K562 (cell line): Measurements from ENCODE around the gene POC5. TPM values are rescaled to one million over a fixed set of nuclear protein-coding genes. Genes with fewer than 3 reads are reported as not detected.

ENCODE experiments used
- CBX1 ChIP-seq: sonication (generic); IDR thresholded peaks from 2 replicates; pipeline ENCODE4 v1.6.1; 2016; ENCODE audit warnings: antibody characterized with exemption, low read depth, mild to moderate bottlenecking
- CREB1 ChIP-seq, 2 experiments: sonication (generic) in 1 of 2; formaldehyde crosslinking in 1 of 2; IDR thresholded peaks; 2 replicates each; pipeline versions ENCODE4 v1.6.1 to v1.8.0; 2012 to 2022; ENCODE audit warnings: inconsistent platforms in 1 of 2, mild to moderate bottlenecking in 1 of 2, missing genetic modification reagents in 1 of 2, moderate library complexity in 1 of 2
- DPF2 ChIP-seq: fragments of 450-650 bp; IDR thresholded peaks from 2 replicates; pipeline ENCODE4 v1.6.1; 2016
- E2F4 ChIP-seq: sonication (generic); formaldehyde crosslinking; IDR thresholded peaks from 2 replicates; pipeline ENCODE4 v1.8.0; 2022; ENCODE audit warnings: mild to moderate bottlenecking, low read depth, missing genetic modification reagents
- E2F6 ChIP-seq, 2 experiments: IDR thresholded peaks; 2 replicates each; pipeline ENCODE4 v1.6.1; 2011; ENCODE audit warnings: borderline replicate concordance in 1 of 2, control low read depth in 1 of 2, low read depth in 1 of 2, low read length in 1 of 2, mild to moderate bottlenecking in 1 of 2, mixed read lengths in 1 of 2, moderate library complexity in 1 of 2; ENCODE audit not compliant: insufficient read depth in 1 of 2, insufficient read length in 1 of 2, poor library complexity in 1 of 2, severe bottlenecking in 1 of 2; ENCODE audit errors: extremely low read depth in 1 of 2
- FOS ChIP-seq: IDR thresholded peaks from 3 replicates; pipeline ENCODE4 v1.6.1; 2011; ENCODE audit not compliant: insufficient read length; ENCODE audit errors: extremely low read depth
- GTF2B ChIP-seq: IDR thresholded peaks from 2 replicates; pipeline ENCODE4 v1.6.1; 2011; ENCODE audit not compliant: insufficient read length; ENCODE audit errors: extremely low read depth
- MXD1 ChIP-seq: fragments of 250-450 bp; sonication (Bioruptor Pico); IDR thresholded peaks from 2 replicates; pipeline ENCODE4 v1.8.0; 2021; ENCODE audit warnings: borderline replicate concordance, mild to moderate bottlenecking, moderate library complexity; ENCODE audit not compliant: poor library complexity, severe bottlenecking
- PHF21A ChIP-seq: fragments of 450-650 bp; IDR thresholded peaks from 2 replicates; pipeline ENCODE4 v1.6.1; 2017; ENCODE audit warnings: low read depth, borderline replicate concordance
- STAT5A ChIP-seq: IDR thresholded peaks from 2 replicates; pipeline ENCODE4 v1.6.1; 2012; ENCODE audit warnings: low read length, inconsistent platforms, borderline replicate concordance
- U2AF2 ChIP-seq: fragments of 200-400 bp; formaldehyde crosslinking; optimal IDR thresholded peaks from 2 replicates; pipeline ENCODE3; 2017; ENCODE audit warnings: low read depth, mild to moderate bottlenecking, low read length
- UBTF ChIP-seq, 2 experiments: IDR thresholded peaks; 2 replicates each; pipeline ENCODE4 v1.6.1; 2012; ENCODE audit warnings: improper control_type of control experiment in 2 of 2, low read depth in 2 of 2, low read length in 2 of 2, borderline replicate concordance in 1 of 2
- VEZF1 ChIP-seq: fragments of 200-800 bp; sonication (Bioruptor generic); IDR thresholded peaks from 2 replicates; pipeline ENCODE4 v1.6.1; 2017; ENCODE audit warnings: missing genetic modification characterization, missing compliant biosample characterization
- ZBTB8A ChIP-seq: fragments of 450-650 bp; IDR thresholded peaks from 2 replicates; pipeline ENCODE4 v1.6.1; 2018; ENCODE audit warnings: mild to moderate bottlenecking, moderate library complexity; ENCODE audit not compliant: partially characterized antibody
- ZNF140 ChIP-seq: fragments of 250-450 bp; sonication (Bioruptor Pico); IDR thresholded peaks from 2 replicates; pipeline ENCODE4 v1.8.0; 2021; ENCODE audit warnings: moderate library complexity, mild to moderate bottlenecking, inconsistent platforms
- ZNF217 ChIP-seq: sonication (generic); formaldehyde crosslinking; IDR thresholded peaks from 2 replicates; pipeline ENCODE4 v1.8.0; 2022; ENCODE audit warnings: mild to moderate bottlenecking, missing genetic modification reagents
- ZNF324 ChIP-seq: fragments of 250-450 bp; sonication (Bioruptor Pico); IDR thresholded peaks from 2 replicates; pipeline ENCODE4 v1.4.0; 2020; ENCODE audit warnings: mild to moderate bottlenecking
- ZNF354B ChIP-seq: fragments of 250-450 bp; sonication (Bioruptor Pico); IDR thresholded peaks from 2 replicates; pipeline ENCODE4 v1.4.0; 2020
- ZNF512 ChIP-seq: IDR thresholded peaks from 2 replicates; pipeline ENCODE4 v1.6.1; 2016; ENCODE audit warnings: missing genetic modification characterization, missing compliant biosample characterization
- polyA plus RNA-seq, 8 experiments: library from polyadenylated mRNA; depleted of rRNA in 4 of 8; stranded (reverse) in 5 of 8; unstranded in 3 of 8; fragments of >200 nt; fragmentation: Nextera tagmentation in 2 of 8; fragmentation: Illumina TruSeq in 1 of 8; extraction: Ambion mirVana in 2 of 8; extraction: Trizol in 1 of 8; gene quantifications; 2 replicates each; pipeline versions ENCODE4 v1.2.1 to v1.2.3, GENCODE V29; 2011 to 2014; ENCODE audit warnings: inconsistent platforms in 1 of 8, missing spikeins in 1 of 8
- total RNA-seq, 7 experiments: library from RNA; depleted of rRNA in 6 of 7; stranded (reverse); fragments of >200 nt in 6 of 7; fragmentation: Illumina TruSeq in 2 of 7; extraction: Trizol in 2 of 7; gene quantifications; 2 replicates each; pipeline versions ENCODE4 v1.2.1 to v1.2.3, GENCODE V29; 2011 to 2021; ENCODE audit warnings: low replicate concordance in 1 of 7

Gene POC5
- total and polyA plus RNA-seq, 9 of the 15 experiments (the other 6 are each of a cell fraction or from before 2014, with no cell fraction given), result 14.5 to 38.2 (median 27.0) TPM

- TF ChIP-seq MXD1 (CRISPR knock-in tag), result no peak
- no peak for TF ChIP-seq PHF21A
- no peak for TF ChIP-seq E2F6 (IDR thresholded peaks at IDR 0.05; ENCODE audit: borderline replicate concordance in 1 of 2, extremely low read depth in 1 of 2, insufficient read depth in 1 of 2, insufficient read length in 1 of 2, low read depth in 1 of 2, low read length in 1 of 2, poor library complexity in 1 of 2, severe bottlenecking in 1 of 2)
- no peak for TF ChIP-seq VEZF1 (CRISPR knock-in tag)
- TF ChIP-seq ZNF140 (CRISPR knock-in tag), result no peak
- no peak for TF ChIP-seq ZNF217
- TF ChIP-seq E2F4 (CRISPR knock-in tag), result no peak
- no peak for TF ChIP-seq FOS
- TF ChIP-seq DPF2, result peak; percentile 77
- no peak for TF ChIP-seq ZNF354B
- TF ChIP-seq ZNF324, result no peak
- no peak for TF ChIP-seq ZBTB8A
- no peak for TF ChIP-seq UBTF (IDR thresholded peaks at IDR 0.05; ENCODE audit: borderline replicate concordance in 1 of 2, low read depth in 2 of 2, low read length in 2 of 2)
- no peak for TF ChIP-seq STAT5A
- TF ChIP-seq GTF2B, result no peak
- TF ChIP-seq CREB1 (IDR thresholded peaks at IDR 0.05), result no peak
- TF ChIP-seq CREB1 (CRISPR knock-in tag; IDR thresholded peaks at IDR 0.05), result no peak
- no peak for TF ChIP-seq U2AF2
- TF ChIP-seq ZNF512 (tag), result no peak
- no peak for TF ChIP-seq CBX1
These were observed 10.5 kb downstream of the POC5 start (continued) for GRCh38 chr5:75706775-75707174.
